RCC 7860 (cell line): ENCODE results near the gene RPS19BP1.
"Not testable (repeated sequence)": the region's sequence is repeated elsewhere in the genome, so short reads cannot be mapped to it uniquely, and the experiment has no call there.

Experiments used
- DNase-seq: peaks from one replicate; pipeline ENCODE4 v3.0.0-alpha.2; 2015; ENCODE audit warnings: low spot score
- FAIRE-seq: peaks from 2 replicates; lab custom pipeline; 2012; peaks lifted over from hg19 to GRCh38; lab: Jason Lieb, UNC

The RPS19BP1 gene

GRCh38 chr22:39528681-39529486 is 3.7 kb downstream of the RPS19BP1 start:
- peak; percentile 80 for DNase-seq
- FAIRE-seq: no peak

GRCh38 chr22:39528080-39528661 is 4.4 kb downstream of the RPS19BP1 start:
- DNase-seq (no peak), FAIRE-seq (no peak)

GRCh38 chr22:39527481-39527961 is 5.0 kb downstream of the RPS19BP1 start:
- FAIRE-seq (no peak), DNase-seq (no peak)

GRCh38 chr22:39526736-39527171 is 5.8 kb downstream of the RPS19BP1 start:
- FAIRE-seq (no peak), DNase-seq (no peak)

- FAIRE-seq: no peak
Observed at GRCh38 chr22:39525658-39525975, 6.9 kb downstream of the RPS19BP1 start.

GRCh38 chr22:39524753-39525657 is 7.5 kb downstream of the RPS19BP1 start:
- FAIRE-seq (no peak), DNase-seq (no peak)

More at GRCh38 chr22:39525658-39525975, 6.9 kb downstream of the RPS19BP1 start:
- no peak for DNase-seq

- FAIRE-seq (no peak), DNase-seq (no peak)
Observed at GRCh38 chr22:39524089-39524752, 8.3 kb downstream of the RPS19BP1 start.

GRCh38 chr22:39522567-39523300 is 9.8 kb downstream of the RPS19BP1 start:
- FAIRE-seq: no peak
- DNase-seq: peak; percentile 27

GRCh38 chr22:39522091-39522490 is 10.5 kb downstream of the RPS19BP1 start:
- not testable (repeated sequence) for FAIRE-seq

GRCh38 chr22:39521106-39521885 is 11.3 kb downstream of the RPS19BP1 start:
- not testable (repeated sequence) for FAIRE-seq

More at GRCh38 chr22:39522091-39522490, 10.5 kb downstream of the RPS19BP1 start:
- DNase-seq: not testable (repeated sequence)

GRCh38 chr22:39520226-39521105 is 12.1 kb downstream of the RPS19BP1 start, which contains the start of gene ATF4:
ATF4 (plus strand) TSS chr22:39520562; CDS start chr22:39521446, 884 bp downstream.
- peak; percentile 22 for DNase-seq

More at GRCh38 chr22:39521106-39521885, 11.3 kb downstream of the RPS19BP1 start:
- not testable (repeated sequence) for DNase-seq

GRCh38 chr22:39519681-39520225 is 12.8 kb downstream of the RPS19BP1 start:
- FAIRE-seq (peak; percentile 88), DNase-seq (peak; percentile 97)

More at GRCh38 chr22:39520226-39521105, 12.1 kb downstream of the RPS19BP1 start, which contains the start of gene ATF4:
- FAIRE-seq: no peak

- DNase-seq: peak; percentile 31
- FAIRE-seq: no peak
Observed at GRCh38 chr22:39518996-39519680, 13.4 kb downstream of the RPS19BP1 start.

- no peak for DNase-seq
- FAIRE-seq: no peak
Observed at GRCh38 chr22:39518144-39518786, 14.3 kb downstream of the RPS19BP1 start.

- no peak for DNase-seq
- FAIRE-seq: no peak
Observed at GRCh38 chr22:39517470-39517869, 15.1 kb downstream of the RPS19BP1 start.

GRCh38 chr22:39515266-39516050 is 17.1 kb downstream of the RPS19BP1 start:
- DNase-seq (no peak), FAIRE-seq (no peak)
